ENCODE results near the gene FASTKD3. TPM values are rescaled to one million over a fixed set of nuclear protein-coding genes. Genes with fewer than 3 reads are reported as not detected.

FASTKD3 gene
- total and polyA plus RNA-seq, 2 donors (not counting 1 experiment from before 2014, with no cell fraction given) = 12.7 to 19.0 TPM

DNA sequence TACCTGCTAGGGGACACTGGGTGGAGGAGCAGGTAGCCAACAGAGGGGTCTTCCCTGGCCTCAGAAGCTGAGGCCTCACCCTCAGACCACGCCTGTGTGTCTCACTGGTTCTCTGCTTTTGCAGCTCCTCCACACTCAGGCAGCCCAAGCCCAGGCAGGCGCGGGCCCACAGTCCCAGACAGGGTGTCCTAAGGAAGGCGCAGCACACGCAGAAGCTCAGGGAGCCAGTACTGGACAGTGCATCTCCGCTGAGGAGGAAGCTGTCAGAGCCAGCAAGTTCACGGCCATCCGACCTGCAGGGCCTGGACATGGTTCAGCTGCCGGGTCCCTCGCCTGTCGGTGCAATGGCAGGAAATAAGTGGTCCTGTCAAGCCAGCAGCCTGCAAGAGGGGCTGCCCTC lies 43.2 kb downstream of the FASTKD3 start:
- no peak overlapping the region for H3K9ac ChIP-seq (ENCODE audit: insufficient read depth, low read length)
- H3K9me3 ChIP-seq (ENCODE audit: control insufficient read depth, insufficient read depth, low read depth, low read length) = no peaks in the 10 kb centered on the region
- H3K79me2 ChIP-seq (ENCODE audit: control insufficient read depth, insufficient read depth, low read length) = no peaks in the 10 kb centered on the region
- no peaks in the 10 kb centered on the region for H3K27me3 ChIP-seq (ENCODE audit: control insufficient read depth, insufficient read depth, low read length)
- no peaks in the 10 kb centered on the region for H3K36me3 ChIP-seq (ENCODE audit: control insufficient read depth, insufficient read depth, low read length)
- TF ChIP-seq, protein P1, sequence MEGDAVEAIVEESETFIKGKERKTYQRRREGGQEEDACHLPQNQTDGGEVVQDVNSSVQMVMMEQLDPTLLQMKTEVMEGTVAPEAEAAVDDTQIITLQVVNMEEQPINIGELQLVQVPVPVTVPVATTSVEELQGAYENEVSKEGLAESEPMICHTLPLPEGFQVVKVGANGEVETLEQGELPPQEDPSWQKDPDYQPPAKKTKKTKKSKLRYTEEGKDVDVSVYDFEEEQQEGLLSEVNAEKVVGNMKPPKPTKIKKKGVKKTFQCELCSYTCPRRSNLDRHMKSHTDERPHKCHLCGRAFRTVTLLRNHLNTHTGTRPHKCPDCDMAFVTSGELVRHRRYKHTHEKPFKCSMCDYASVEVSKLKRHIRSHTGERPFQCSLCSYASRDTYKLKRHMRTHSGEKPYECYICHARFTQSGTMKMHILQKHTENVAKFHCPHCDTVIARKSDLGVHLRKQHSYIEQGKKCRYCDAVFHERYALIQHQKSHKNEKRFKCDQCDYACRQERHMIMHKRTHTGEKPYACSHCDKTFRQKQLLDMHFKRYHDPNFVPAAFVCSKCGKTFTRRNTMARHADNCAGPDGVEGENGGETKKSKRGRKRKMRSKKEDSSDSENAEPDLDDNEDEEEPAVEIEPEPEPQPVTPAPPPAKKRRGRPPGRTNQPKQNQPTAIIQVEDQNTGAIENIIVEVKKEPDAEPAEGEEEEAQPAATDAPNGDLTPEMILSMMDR (conservative IDR thresholded peaks at IDR 0.05 in 1 of 2, IDR thresholded peaks at IDR 0.05 in 1 of 2; ENCODE audit: low read depth in 1 of 2, low read length in 2 of 2) = no peak
- no peak for TF ChIP-seq EZH2 (IDR thresholded peaks at IDR 0.05; ENCODE audit: low read length, missing control alignments)
- no peak overlapping the region for H3K4me3 ChIP-seq (replicated peaks in 1 of 4; ENCODE audit: control extremely low read depth in 1 of 4, insufficient read depth in 1 of 4, low read depth in 3 of 4, low read length in 4 of 4)
- no peak overlapping the region for H3K4me2 ChIP-seq (ENCODE audit: extremely low read depth, insufficient read depth, low read length)
- no peaks in the 10 kb centered on the region for H3K4me1 ChIP-seq (ENCODE audit: control insufficient read depth, extremely low read depth, insufficient read depth, low read length)
- no peaks in the 10 kb centered on the region for H4K20me1 ChIP-seq (ENCODE audit: control insufficient read depth, extremely low read depth, insufficient read depth, low read length)
- no peak for DNase-seq (ENCODE audit: low read depth in 2 of 2)
- no peak overlapping the region for H3K27ac ChIP-seq (ENCODE audit: insufficient read depth, low read length)
- no peak overlapping the region for H2AFZ ChIP-seq (ENCODE audit: low read length)

DNA sequence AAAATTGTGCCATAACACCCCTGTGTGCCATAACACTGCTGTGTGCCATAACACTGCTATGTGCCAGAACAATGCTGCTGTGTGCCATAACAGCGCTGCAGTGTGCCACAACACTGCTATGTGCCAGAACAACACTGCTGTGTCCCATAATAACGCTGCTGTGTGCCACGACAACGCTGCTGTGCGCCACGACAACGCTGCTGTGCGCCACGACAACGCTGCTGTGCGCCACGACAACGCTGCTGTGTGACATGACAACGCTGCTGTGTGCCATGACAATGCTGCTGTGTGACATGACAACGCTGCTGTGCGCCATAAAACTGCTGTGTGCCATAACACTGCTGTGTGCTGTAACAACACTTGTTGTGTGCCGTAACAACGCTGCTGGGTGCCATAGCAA lies 43.8 kb downstream of the FASTKD3 start:
- Histone ChIP-seq H4K20me1 (ENCODE audit: control insufficient read depth, extremely low read depth, insufficient read depth, low read length) (no peaks in the 10 kb centered on the region), H3K36me3 (ENCODE audit: control insufficient read depth, insufficient read depth, low read length) (no peaks in the 10 kb centered on the region), H3K27me3 (ENCODE audit: control insufficient read depth, insufficient read depth, low read length) (no peaks in the 10 kb centered on the region), H3K27ac (ENCODE audit: insufficient read depth, low read length) (no peak overlapping the region), H3K4me3 (replicated peaks in 1 of 4; ENCODE audit: control extremely low read depth in 1 of 4, insufficient read depth in 1 of 4, low read depth in 3 of 4, low read length in 4 of 4) (no peak overlapping the region), H3K4me1 (ENCODE audit: control insufficient read depth, extremely low read depth, insufficient read depth, low read length) (no peaks in the 10 kb centered on the region), H3K4me2 (ENCODE audit: extremely low read depth, insufficient read depth, low read length) (no peak overlapping the region), H2AFZ (ENCODE audit: low read length) (no peak overlapping the region), H3K9me3 (ENCODE audit: control insufficient read depth, insufficient read depth, low read depth, low read length) (no peaks in the 10 kb centered on the region), H3K79me2 (ENCODE audit: control insufficient read depth, insufficient read depth, low read length) (no peaks in the 10 kb centered on the region), H3K9ac (ENCODE audit: insufficient read depth, low read length) (no peak overlapping the region)
- DNase-seq (ENCODE audit: low read depth in 2 of 2) = no peak
- TF ChIP-seq, protein P1 (conservative IDR thresholded peaks at IDR 0.05 in 1 of 2, IDR thresholded peaks at IDR 0.05 in 1 of 2; ENCODE audit: low read depth in 1 of 2, low read length in 2 of 2) = no peak
- no peak for TF ChIP-seq EZH2 (IDR thresholded peaks at IDR 0.05; ENCODE audit: low read length, missing control alignments)

DNA sequence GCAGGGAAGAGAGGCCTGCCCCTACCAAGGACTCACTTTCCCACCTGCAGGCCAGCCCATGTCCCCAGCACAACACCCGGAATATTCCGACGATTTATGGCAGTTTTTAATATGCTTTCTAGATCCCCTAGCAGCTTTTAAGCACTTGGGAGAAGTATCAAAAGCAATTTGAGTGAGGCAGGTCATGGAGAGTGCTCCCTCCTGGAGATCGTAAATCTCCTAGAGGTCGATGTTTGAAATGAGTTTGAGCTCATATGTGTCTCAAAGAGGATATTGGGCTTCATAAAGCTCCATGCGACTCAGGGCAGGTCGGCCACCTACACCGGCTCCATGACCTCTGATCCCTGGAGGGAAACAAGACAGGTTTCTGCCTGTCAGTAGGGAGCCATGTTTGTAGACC lies 45.2 kb downstream of the FASTKD3 start:
- H3K27ac ChIP-seq (ENCODE audit: insufficient read depth, low read length) = no peak overlapping the region
- no peaks in the 10 kb centered on the region for H3K4me1 ChIP-seq (ENCODE audit: control insufficient read depth, extremely low read depth, insufficient read depth, low read length)
- no peak for DNase-seq (ENCODE audit: low read depth in 2 of 2)
- H3K4me2 ChIP-seq (ENCODE audit: extremely low read depth, insufficient read depth, low read length) = no peak overlapping the region
- H3K9ac ChIP-seq (ENCODE audit: insufficient read depth, low read length) = no peak overlapping the region
- H2AFZ ChIP-seq (ENCODE audit: low read length) = no peak overlapping the region
- no peaks in the 10 kb centered on the region for H3K9me3 ChIP-seq (ENCODE audit: control insufficient read depth, insufficient read depth, low read depth, low read length)
- no peaks in the 10 kb centered on the region for H4K20me1 ChIP-seq (ENCODE audit: control insufficient read depth, extremely low read depth, insufficient read depth, low read length)
- H3K4me3 ChIP-seq (replicated peaks in 1 of 4; ENCODE audit: control extremely low read depth in 1 of 4, insufficient read depth in 1 of 4, low read depth in 3 of 4, low read length in 4 of 4) = no peak overlapping the region
- TF ChIP-seq, protein P1 (conservative IDR thresholded peaks at IDR 0.05 in 1 of 2, IDR thresholded peaks at IDR 0.05 in 1 of 2; ENCODE audit: low read depth in 1 of 2, low read length in 2 of 2) = no peak
- no peaks in the 10 kb centered on the region for H3K27me3 ChIP-seq (ENCODE audit: control insufficient read depth, insufficient read depth, low read length)
- no peaks in the 10 kb centered on the region for H3K79me2 ChIP-seq (ENCODE audit: control insufficient read depth, insufficient read depth, low read length)
- H3K36me3 ChIP-seq (ENCODE audit: control insufficient read depth, insufficient read depth, low read length) = no peaks in the 10 kb centered on the region

All from fibroblast of lung (primary cell).